Mesothelial cell of epicardium (in vitro differentiated cells): Measurements from ENCODE around the gene CNOT6. TPM values are rescaled to one million over a fixed set of nuclear protein-coding genes. Genes with fewer than 3 reads are reported as not detected.
"Not testable (repeated sequence)": the region's sequence is repeated elsewhere in the genome, so short reads cannot be mapped to it uniquely, and the experiment has no call there.

Source experiments
- DNase-seq, 2 experiments: peaks; one replicate each; pipeline ENCODE4 v3.0.0; 2021; ENCODE audit warnings: low spot score in 2 of 2; ENCODE audit not compliant: unreplicated experiment in 2 of 2
- H3K27ac Mint-ChIP-seq: 2 replicates; pipeline ENCODE4 v1.8.0; 2021; ENCODE audit warnings: mixed read lengths
- H3K27me3 Mint-ChIP-seq: 2 replicates; pipeline ENCODE4 v1.8.0; 2021; ENCODE audit warnings: low read depth, mixed read lengths
- H3K36me3 Mint-ChIP-seq: 2 replicates; pipeline ENCODE4 v1.8.0; 2021; ENCODE audit warnings: mixed read lengths
- H3K4me1 Mint-ChIP-seq: 2 replicates; pipeline ENCODE4 v1.8.0; 2021; ENCODE audit warnings: mixed read lengths
- H3K4me3 Mint-ChIP-seq: 2 replicates; pipeline ENCODE4 v1.8.0; 2021; ENCODE audit warnings: mild to moderate bottlenecking, moderate library complexity, mixed read lengths
- H3K9me3 Mint-ChIP-seq: 2 replicates; pipeline ENCODE4 v1.8.0; 2021; ENCODE audit warnings: mixed read lengths
- CTCF ChIP-seq: fragments of 200-600 bp; sonication (generic); IDR thresholded peaks from one replicate; pipeline ENCODE4 v1.5.0; 2021; ENCODE audit warnings: antibody characterized with exemption; ENCODE audit not compliant: unreplicated experiment
- total RNA-seq: library from RNA; stranded (reverse); gene quantifications from 3 replicates; pipeline ENCODE4 v1.2.1, GENCODE V29; 2021

Gene CNOT6
- total RNA-seq, 1 donor from 2014 or later: 53.7 TPM

GRCh38 chr5:180469866-180470265 lies 24.3 kb upstream of the CNOT6 start:
- Mint-ChIP-seq H3K36me3 (no peaks in the 10 kb centered on the region), H3K4me3 (no peak overlapping the region), H3K9me3 (no peaks in the 10 kb centered on the region), H3K27me3 (peaks cover 17% of the 10 kb centered on the region), H3K4me1 (peaks cover 20% of the 10 kb centered on the region), H3K27ac (no peak overlapping the region)
- no peak for DNase-seq
- TF ChIP-seq CTCF: no peak

GRCh38 chr5:180470361-180470760 lies 23.8 kb upstream of the CNOT6 start:
- Mint-ChIP-seq H3K36me3 (no peaks in the 10 kb centered on the region), H3K27ac (no peak overlapping the region), H3K4me1 (peaks cover 20% of the 10 kb centered on the region), H3K27me3 (peaks cover 17% of the 10 kb centered on the region), H3K4me3 (no peak overlapping the region), H3K9me3 (no peaks in the 10 kb centered on the region)
- no peak for TF ChIP-seq CTCF
- no peak for DNase-seq

- peaks cover 17% of the 10 kb centered on the region for H3K27me3 Mint-ChIP-seq
- no peak overlapping the region for H3K27ac Mint-ChIP-seq
- peak; percentile 98 for TF ChIP-seq CTCF
- DNase-seq: peak; percentile 49 to 82
- no peaks in the 10 kb centered on the region for H3K36me3 Mint-ChIP-seq
- no peak overlapping the region for H3K4me3 Mint-ChIP-seq
- H3K4me1 Mint-ChIP-seq: peaks cover 20% of the 10 kb centered on the region
- H3K9me3 Mint-ChIP-seq: peaks cover under 1% of the 10 kb centered on the region
Measured at GRCh38 chr5:180470966-180471582, 23.1 kb upstream of the CNOT6 start.

- Mint-ChIP-seq H3K27ac (no peak overlapping the region), H3K4me3 (no peak overlapping the region), H3K4me1 (peaks cover 20% of the 10 kb centered on the region), H3K9me3 (peaks cover 4% of the 10 kb centered on the region), H3K27me3 (peaks cover 17% of the 10 kb centered on the region), H3K36me3 (no peaks in the 10 kb centered on the region)
- DNase-seq: no peak
- TF ChIP-seq CTCF: no peak
Measured at GRCh38 chr5:180471866-180472265, 22.3 kb upstream of the CNOT6 start.

- Mint-ChIP-seq H3K27ac (no peak overlapping the region), H3K4me3 (no peak overlapping the region), H3K27me3 (peaks cover 17% of the 10 kb centered on the region), H3K4me1 (peaks cover 16% of the 10 kb centered on the region), H3K9me3 (peaks cover 4% of the 10 kb centered on the region), H3K36me3 (no peaks in the 10 kb centered on the region)
- no peak for DNase-seq
- no peak for TF ChIP-seq CTCF
Measured at GRCh38 chr5:180472269-180472668, 21.9 kb upstream of the CNOT6 start.

GRCh38 chr5:180473386-180473785 lies 20.8 kb upstream of the CNOT6 start:
- peaks cover 15% of the 10 kb centered on the region for H3K4me1 Mint-ChIP-seq
- DNase-seq, H3K4me3 Mint-ChIP-seq, H3K36me3 Mint-ChIP-seq, H3K9me3 Mint-ChIP-seq, H3K27ac Mint-ChIP-seq: not testable (repeated sequence)
- H3K27me3 Mint-ChIP-seq: peaks cover 17% of the 10 kb centered on the region
